ENCODE results near the gene POLR3K.

Gene POLR3K

DNA sequence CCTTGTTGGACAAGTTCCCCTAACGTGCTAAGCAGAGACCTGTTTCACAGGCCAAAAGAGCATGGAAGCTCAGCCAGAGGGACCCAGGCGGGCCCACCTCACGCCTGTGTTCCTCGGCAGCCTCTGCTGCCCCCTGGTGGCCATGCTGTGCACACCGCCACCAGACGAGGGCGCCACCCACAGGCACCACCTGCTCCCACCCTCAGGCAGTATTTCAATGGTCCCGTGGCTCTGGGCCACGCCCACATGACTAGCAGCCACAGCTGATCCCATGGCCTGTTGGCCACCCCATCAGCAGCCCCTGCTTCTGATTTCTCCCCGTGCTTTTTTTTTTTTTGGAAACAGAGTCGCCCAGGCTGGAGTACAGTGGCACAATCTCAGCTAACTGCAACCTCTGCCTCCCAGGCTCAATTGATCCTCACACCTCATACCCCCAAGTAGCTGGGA is 43.5 kb upstream of the POLR3K start:
- ChIA-PET POLR2A (interaction anchor here (1.1 to 1.5 kb wide), 2 partner anchors 20 to 33 kb away, joined by 3 to 4 read pairs; no protein-coding TSS in a partner anchor), CTCF (interaction anchor here (0.6 to 8.6 kb wide), 12 partner anchors 11 to 265 kb away, joined by 3 to 130 read pairs (median 4); partner anchors contain the start of genes POLR3K and RHBDF1)
- TF ChIP-seq SP1 (IDR thresholded peaks at IDR 0.05) (no peak), CTBP1 (IDR thresholded peaks at IDR 0.05; ENCODE audit: borderline replicate concordance) (no peak), SUZ12 (IDR thresholded peaks at IDR 0.05) (no peak), ZNF384 (IDR thresholded peaks at IDR 0.05) (no peak), FOXM1 (IDR thresholded peaks at IDR 0.05; ENCODE audit: borderline replicate concordance) (no peak), TARDBP (IDR thresholded peaks at IDR 0.05) (no peak), HDGF (IDR thresholded peaks at IDR 0.05; ENCODE audit: borderline replicate concordance) (no peak), FOXK2 (IDR thresholded peaks at IDR 0.05) (no peak), LEF1 (IDR thresholded peaks at IDR 0.05; ENCODE audit: borderline replicate concordance) (peak; percentile 22; the same call in 1 of the 2 replicates), ARNT (IDR thresholded peaks at IDR 0.05) (0 out of 2 replicates have a peak, but pooled peaks have one; percentile 33), BHLHE40 (IDR thresholded peaks at IDR 0.05; ENCODE audit: borderline replicate concordance) (no peak), L3MBTL2 (conservative IDR thresholded peaks at IDR 0.05) (0 out of 2 replicates have a peak, but pooled peaks have one; percentile 23), NFRKB (IDR thresholded peaks at IDR 0.05) (no peak), ELF4 (IDR thresholded peaks at IDR 0.05) (no peak), FOXA1 (IDR thresholded peaks at IDR 0.05) (no peak)
- TF ChIP-seq, protein P1, sequence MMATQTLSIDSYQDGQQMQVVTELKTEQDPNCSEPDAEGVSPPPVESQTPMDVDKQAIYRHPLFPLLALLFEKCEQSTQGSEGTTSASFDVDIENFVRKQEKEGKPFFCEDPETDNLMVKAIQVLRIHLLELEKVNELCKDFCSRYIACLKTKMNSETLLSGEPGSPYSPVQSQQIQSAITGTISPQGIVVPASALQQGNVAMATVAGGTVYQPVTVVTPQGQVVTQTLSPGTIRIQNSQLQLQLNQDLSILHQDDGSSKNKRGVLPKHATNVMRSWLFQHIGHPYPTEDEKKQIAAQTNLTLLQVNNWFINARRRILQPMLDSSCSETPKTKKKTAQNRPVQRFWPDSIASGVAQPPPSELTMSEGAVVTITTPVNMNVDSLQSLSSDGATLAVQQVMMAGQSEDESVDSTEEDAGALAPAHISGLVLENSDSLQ (IDR thresholded peaks at IDR 0.05), result peak; percentile 64
- peak; percentile 96 for DNase-seq (ENCODE audit: extremely low spot score)

DNA sequence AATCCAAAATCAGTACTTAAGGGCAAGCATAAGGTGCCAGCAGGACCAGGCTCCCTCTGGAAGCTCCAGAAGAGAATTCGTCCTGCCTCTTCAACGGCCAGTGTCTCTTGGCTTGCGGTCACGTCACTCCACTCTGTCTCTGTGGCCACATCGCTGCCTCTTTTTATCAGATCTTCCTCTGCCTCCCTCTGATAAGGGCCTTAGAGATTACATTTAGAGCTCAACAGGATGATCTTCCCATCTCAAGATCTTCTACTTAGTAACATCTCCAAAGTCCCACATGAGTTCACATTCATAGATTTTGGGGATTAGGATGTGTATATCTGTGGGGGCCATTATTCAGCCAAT is 41.5 kb upstream of the POLR3K start:
- TF ChIP-seq SUZ12 (IDR thresholded peaks at IDR 0.05) (no peak), ELF4 (IDR thresholded peaks at IDR 0.05) (no peak), FOXM1 (IDR thresholded peaks at IDR 0.05; ENCODE audit: borderline replicate concordance) (no peak)
- ChIA-PET POLR2A (interaction anchor here (0.9 to 1.3 kb wide), 2 partner anchors 16 to 29 kb away, joined by 3 to 4 read pairs; partner anchors contain the start of gene MPG), CTCF (interaction anchor here (8.6 kb wide), 1 partner anchor 26 kb away, joined by 130 read pairs; the partner anchor contains the start of gene RHBDF1)
- DNase-seq (ENCODE audit: extremely low spot score), result no peak

DNA sequence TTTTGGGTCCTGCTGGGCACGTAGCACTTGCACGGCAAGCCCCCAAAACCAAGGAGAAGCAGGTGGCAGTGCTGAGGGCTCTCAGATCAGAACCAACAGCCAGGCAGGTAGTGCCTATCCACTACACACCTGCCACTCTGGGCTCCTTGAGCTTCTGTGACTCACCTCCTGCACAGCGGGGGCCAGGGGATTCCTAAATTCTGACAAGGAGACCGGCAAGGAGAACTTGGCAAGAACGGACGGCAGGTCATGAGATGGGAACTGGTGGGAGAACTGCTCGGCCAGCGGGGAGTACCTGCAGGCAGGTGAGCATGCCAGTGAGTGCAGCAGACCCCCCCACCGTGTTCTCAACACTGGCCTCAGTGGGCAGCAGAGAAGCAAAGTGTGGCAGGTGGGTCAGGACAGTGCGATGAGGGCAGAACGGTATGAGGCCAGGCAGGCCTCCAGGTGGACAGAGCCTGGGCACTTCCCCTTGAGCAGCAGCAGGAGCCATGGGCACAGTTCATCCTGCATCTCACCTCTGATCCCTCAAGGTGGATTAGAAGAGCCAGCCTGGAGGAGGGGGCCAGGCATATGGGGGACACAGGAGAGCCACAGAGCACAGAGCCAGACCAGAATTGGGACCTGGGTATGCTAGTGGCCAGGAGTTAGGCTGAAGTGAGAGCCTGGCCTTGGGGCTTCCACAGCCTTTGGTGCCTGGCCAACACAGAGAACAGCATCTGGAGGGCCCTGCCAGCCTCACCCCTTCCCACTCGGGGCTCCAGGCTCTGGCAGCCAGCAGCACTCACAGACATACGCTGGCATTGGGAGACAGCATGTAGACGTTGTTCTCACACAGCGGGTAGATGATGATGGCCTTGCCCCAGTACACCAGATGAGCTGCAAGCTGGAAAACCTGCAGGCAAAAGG is 39.3 kb upstream of the POLR3K start:
- POLR2A ChIA-PET, result interaction anchor here (0.6 to 1.9 kb wide), 4 partner anchors 15 to 27 kb away, joined by 3 to 5 read pairs (median 4); partner anchors contain the start of gene RHBDF1
- CTCF ChIA-PET, result interaction anchor here (8.6 kb wide), 1 partner anchor 23 kb away, joined by 130 read pairs; the partner anchor contains the start of gene RHBDF1
- TF ChIP-seq ELF4 (IDR thresholded peaks at IDR 0.05) (no peak), CTBP1 (IDR thresholded peaks at IDR 0.05; ENCODE audit: borderline replicate concordance) (no peak), BHLHE40 (IDR thresholded peaks at IDR 0.05; ENCODE audit: borderline replicate concordance) (no peak), SUZ12 (IDR thresholded peaks at IDR 0.05) (no peak), TARDBP (IDR thresholded peaks at IDR 0.05) (no peak), ARNT (IDR thresholded peaks at IDR 0.05) (no peak), FOXK2 (IDR thresholded peaks at IDR 0.05) (no peak), L3MBTL2 (conservative IDR thresholded peaks at IDR 0.05) (no peak), ZNF384 (IDR thresholded peaks at IDR 0.05) (no peak), SP1 (IDR thresholded peaks at IDR 0.05) (no peak), HDGF (IDR thresholded peaks at IDR 0.05; ENCODE audit: borderline replicate concordance) (no peak), FOXM1 (IDR thresholded peaks at IDR 0.05; ENCODE audit: borderline replicate concordance) (no peak), NFRKB (IDR thresholded peaks at IDR 0.05) (no peak), LEF1 (IDR thresholded peaks at IDR 0.05; ENCODE audit: borderline replicate concordance) (no peak), FOXA1 (IDR thresholded peaks at IDR 0.05) (no peak)
- TF ChIP-seq, protein P1 (IDR thresholded peaks at IDR 0.05), result no peak
- no peak for DNase-seq (ENCODE audit: extremely low spot score)

DNA sequence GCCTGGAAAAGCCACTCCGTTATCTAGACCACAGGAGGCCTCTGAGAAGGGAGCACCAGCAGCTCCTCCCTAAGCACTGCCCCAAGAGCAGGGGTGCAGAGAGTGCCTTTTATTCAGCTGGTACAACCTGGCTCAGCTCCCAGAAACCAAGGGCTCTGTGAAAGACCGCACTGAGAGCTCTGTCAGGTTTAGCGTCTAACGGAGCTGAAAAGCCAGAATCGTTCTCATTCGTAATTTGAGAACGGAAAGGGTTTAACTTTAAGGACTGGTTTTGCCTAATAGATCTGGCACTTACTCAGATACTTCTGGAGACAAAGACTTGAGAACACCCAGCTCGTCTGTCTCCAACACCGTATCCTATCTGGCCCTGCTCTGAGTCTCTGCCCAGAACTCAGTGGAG is 38.1 kb upstream of the POLR3K start:
- no peak for DNase-seq (ENCODE audit: extremely low spot score)
- CTCF ChIA-PET, result interaction anchor here (1.2 to 8.6 kb wide), 3 partner anchors 16 to 25 kb away, joined by 3 to 130 read pairs (median 5); partner anchors contain the start of gene RHBDF1
- TF ChIP-seq HDGF (IDR thresholded peaks at IDR 0.05; ENCODE audit: borderline replicate concordance) (no peak), ZNF384 (IDR thresholded peaks at IDR 0.05) (no peak), ELF4 (IDR thresholded peaks at IDR 0.05) (no peak), TARDBP (IDR thresholded peaks at IDR 0.05) (no peak), SP1 (IDR thresholded peaks at IDR 0.05) (no peak)
- TF ChIP-seq, protein P1 (IDR thresholded peaks at IDR 0.05), result no peak
- POLR2A ChIA-PET, result interaction anchor here (0.7 to 1.9 kb wide), 3 partner anchors 12 to 38 kb away, joined by 3 to 7 read pairs (median 5); partner anchors contain the start of genes POLR3K, RHBDF1 and SNRNP25

DNA sequence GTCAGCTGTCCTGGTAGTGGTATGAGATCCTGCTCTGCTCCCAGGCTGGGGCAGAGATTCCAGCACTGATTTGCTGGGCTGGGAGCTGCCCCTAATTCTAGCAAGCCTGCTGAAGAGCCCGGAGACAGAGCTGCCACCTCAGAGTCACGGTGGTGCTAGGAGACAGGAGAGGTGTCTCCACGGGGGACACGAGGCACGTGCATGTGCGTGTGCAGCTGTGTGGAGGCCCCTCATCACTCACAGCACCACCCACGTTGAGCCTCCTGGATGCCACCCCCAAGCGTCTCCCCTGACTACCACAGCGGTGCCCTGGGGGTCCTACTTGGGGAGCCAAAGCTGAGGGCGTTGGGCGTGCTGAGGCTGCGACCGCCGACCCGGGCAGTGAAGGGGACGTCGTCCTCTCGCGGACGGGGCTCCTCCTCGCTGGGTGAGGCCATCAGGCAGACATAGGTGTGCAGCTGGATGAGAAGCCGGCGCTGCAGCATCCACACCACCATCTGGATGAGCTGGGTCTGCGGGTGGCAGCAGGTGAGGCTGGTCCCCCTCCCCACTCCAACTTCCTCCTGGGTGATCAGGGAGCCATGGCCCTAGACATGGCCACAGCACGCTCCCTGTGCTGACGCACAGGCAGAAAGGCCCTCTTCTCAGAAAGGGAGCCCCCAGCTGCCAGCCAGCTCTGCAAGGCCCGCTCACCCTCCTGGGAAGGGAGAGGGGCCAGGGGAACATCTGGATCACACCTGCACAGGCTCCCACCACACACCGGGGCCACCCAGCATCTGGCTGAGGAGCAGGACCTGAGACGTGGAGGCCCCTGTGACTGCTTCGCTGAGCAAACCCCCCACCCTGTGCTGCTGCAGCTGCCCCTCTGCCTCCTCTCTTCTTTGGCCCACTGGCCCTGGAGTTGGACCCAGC is 36.2 kb upstream of the POLR3K start:
- no peak for DNase-seq (ENCODE audit: extremely low spot score)
- ChIA-PET POLR2A (interaction anchor here (0.8 to 1.9 kb wide), 2 partner anchors 12 to 36 kb away, joined by 4 to 7 read pairs; partner anchors contain the start of genes MPG, POLR3K and SNRNP25), CTCF (no interaction called here)
- TF ChIP-seq ARNT (IDR thresholded peaks at IDR 0.05) (no peak), LEF1 (IDR thresholded peaks at IDR 0.05; ENCODE audit: borderline replicate concordance) (no peak), SUZ12 (IDR thresholded peaks at IDR 0.05) (no peak), HDGF (IDR thresholded peaks at IDR 0.05; ENCODE audit: borderline replicate concordance) (no peak), FOXM1 (IDR thresholded peaks at IDR 0.05; ENCODE audit: borderline replicate concordance) (no peak), SP1 (IDR thresholded peaks at IDR 0.05) (no peak), CTBP1 (IDR thresholded peaks at IDR 0.05; ENCODE audit: borderline replicate concordance) (no peak), ZNF384 (IDR thresholded peaks at IDR 0.05) (no peak), FOXK2 (IDR thresholded peaks at IDR 0.05) (no peak), NFRKB (IDR thresholded peaks at IDR 0.05) (no peak), TARDBP (IDR thresholded peaks at IDR 0.05) (no peak), L3MBTL2 (conservative IDR thresholded peaks at IDR 0.05) (no peak), ELF4 (IDR thresholded peaks at IDR 0.05) (no peak), FOXA1 (IDR thresholded peaks at IDR 0.05) (no peak)
- TF ChIP-seq, protein P1 (IDR thresholded peaks at IDR 0.05), result no peak
